ENCODE results near the gene NEIL1. TPM values are rescaled to one million over a fixed set of nuclear protein-coding genes. Genes with fewer than 3 reads are reported as not detected.

NEIL1 gene, protein sequence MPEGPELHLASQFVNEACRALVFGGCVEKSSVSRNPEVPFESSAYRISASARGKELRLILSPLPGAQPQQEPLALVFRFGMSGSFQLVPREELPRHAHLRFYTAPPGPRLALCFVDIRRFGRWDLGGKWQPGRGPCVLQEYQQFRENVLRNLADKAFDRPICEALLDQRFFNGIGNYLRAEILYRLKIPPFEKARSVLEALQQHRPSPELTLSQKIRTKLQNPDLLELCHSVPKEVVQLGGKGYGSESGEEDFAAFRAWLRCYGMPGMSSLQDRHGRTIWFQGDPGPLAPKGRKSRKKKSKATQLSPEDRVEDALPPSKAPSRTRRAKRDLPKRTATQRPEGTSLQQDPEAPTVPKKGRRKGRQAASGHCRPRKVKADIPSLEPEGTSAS
- 25.0 TPM for total RNA-seq

DNA sequence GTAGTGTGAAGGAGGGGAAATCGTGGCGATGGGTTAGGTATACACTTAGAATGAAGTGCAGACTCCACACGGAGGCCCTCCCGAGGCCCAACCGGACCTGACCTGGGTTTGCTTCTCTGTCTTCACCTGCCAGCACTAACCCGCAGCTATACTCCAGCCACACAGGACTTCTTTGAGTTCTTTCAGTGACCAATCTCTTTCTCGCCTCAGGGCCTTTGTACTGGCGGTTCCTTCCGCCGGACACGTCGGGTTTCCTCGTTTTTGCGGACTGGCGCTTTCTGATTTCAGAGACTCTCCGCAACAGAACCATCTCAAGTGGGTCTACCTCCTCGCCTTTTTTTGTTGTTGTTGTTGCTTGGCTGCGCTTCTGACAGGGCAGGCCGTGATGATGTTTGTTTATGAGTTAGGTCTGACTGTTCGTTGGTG lies at the start of gene NEIL1:
TSS of gene NEIL1 (plus strand) at position 244 of the 426 bp plus-strand sequence. CDS start 1,867 bp downstream, outside the sequence.

GRCh38 chr15:75335705-75336355 lies 11.0 kb upstream of the NEIL1 start, which contains the start of gene COMMD4:
COMMD4 (plus strand) TSS chr15:75336063; CDS start chr15:75336090, 27 bp downstream.

GRCh38 chr15:75367913-75368688 lies 21.3 kb downstream of the NEIL1 start, which contains the start of gene MAN2C1:
MAN2C1 (minus strand) TSS chr15:75368607; CDS start chr15:75368583, 24 bp downstream.

Other genes with a start within 250 kb of the NEIL1 start
- gene C15orf39, start 145.2 kb upstream of the NEIL1 start, total RNA-seq, result 15.1 TPM
- gene GOLGA6C, start 88.7 kb upstream of the NEIL1 start, total RNA-seq, result not detected
- not detected for gene GOLGA6D, start 64.2 kb upstream of the NEIL1 start, total RNA-seq
- gene COMMD4, start 11.0 kb upstream of the NEIL1 start, total RNA-seq, result 46.6 TPM
- 186 TPM for gene MAN2C1, start 21.6 kb downstream of the NEIL1 start, total RNA-seq
- 59.6 TPM for gene SIN3A, start 104.7 kb downstream of the NEIL1 start, total RNA-seq
- 24.5 TPM for gene PTPN9, start 232.3 kb downstream of the NEIL1 start, total RNA-seq